ENCODE measurements around the gene TANGO6. TPM values are rescaled to one million over a fixed set of nuclear protein-coding genes. Genes with fewer than 3 reads are reported as not detected.
A peak's percentile ranks its signal among the peaks of the same experiment; 100 is the strongest.

The TANGO6 gene
- polyA plus RNA-seq, 2 of the 4 experiments (the other 2 are of a cell fraction) = 8.1 to 19.5 TPM

DNA sequence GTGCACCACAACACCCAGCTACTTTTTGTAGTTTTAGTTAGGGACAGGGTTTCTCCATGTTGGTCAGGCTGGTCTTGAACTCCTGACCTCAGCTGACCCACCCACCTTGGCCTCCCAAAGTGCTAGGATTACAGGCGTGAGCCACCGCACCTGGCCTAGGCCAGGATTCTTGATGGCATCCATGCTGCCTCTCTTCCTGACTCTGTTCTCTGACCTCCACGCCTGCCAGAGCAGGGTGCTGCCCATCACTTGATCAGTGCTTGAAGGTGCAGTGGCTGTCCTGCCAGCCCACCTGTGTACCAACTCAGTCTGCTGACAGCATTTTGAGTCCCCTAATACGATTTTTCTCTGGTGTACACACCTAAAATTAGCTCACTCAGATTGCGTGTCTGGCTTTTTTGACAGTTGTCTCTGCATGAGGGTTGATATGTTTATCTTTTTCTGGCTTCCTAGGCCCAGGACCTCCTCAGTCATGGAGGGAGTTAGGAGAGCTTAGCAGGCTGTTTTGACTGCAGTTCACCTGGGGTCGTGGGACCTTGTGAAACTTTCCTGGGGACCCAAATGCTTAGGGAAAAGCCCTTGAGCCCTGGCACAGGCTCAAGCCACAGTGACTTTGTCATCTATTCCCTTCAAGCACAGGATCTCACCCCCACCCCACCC lies 268.0 kb downstream of the TANGO6 start:
- ChIA-PET POLR2A (no interaction called here), CTCF (interaction anchor here (0.6 to 24.8 kb wide), 12 partner anchors 10 to 268 kb away, joined by 3 to 503 read pairs (median 6); partner anchors contain the start of gene TANGO6)
- 81% methylated on average over 6 of the region's 6 CpGs for whole genome bisulfite sequencing (ENCODE audit: missing lambda C conversion rate)
- Histone ChIP-seq H3K9me3 (no peaks in the 10 kb centered on the region), H3K27ac (no peak overlapping the region), H3K4me3 (no peak overlapping the region), H3K4me1 (peaks cover 18% of the 10 kb centered on the region), H3K4me2 (no peak overlapping the region)
- TF ChIP-seq EHMT2 (IDR thresholded peaks at IDR 0.05; ENCODE audit: low read depth) (no peak), POLR2AphosphoS2 (conservative IDR thresholded peaks at IDR 0.05; ENCODE audit: low read length) (no peak), CBX8 (IDR thresholded peaks at IDR 0.05) (no peak), EP300 (IDR thresholded peaks at IDR 0.05) (no peak), TFCP2L1 (CRISPR knock-in tag; IDR thresholded peaks at IDR 0.05) (no peak), MAX (IDR thresholded peaks at IDR 0.05) (no peak), MYC (IDR thresholded peaks at IDR 0.05; ENCODE audit: borderline replicate concordance, low read length) (no peak)
- TF ChIP-seq, protein P1, sequence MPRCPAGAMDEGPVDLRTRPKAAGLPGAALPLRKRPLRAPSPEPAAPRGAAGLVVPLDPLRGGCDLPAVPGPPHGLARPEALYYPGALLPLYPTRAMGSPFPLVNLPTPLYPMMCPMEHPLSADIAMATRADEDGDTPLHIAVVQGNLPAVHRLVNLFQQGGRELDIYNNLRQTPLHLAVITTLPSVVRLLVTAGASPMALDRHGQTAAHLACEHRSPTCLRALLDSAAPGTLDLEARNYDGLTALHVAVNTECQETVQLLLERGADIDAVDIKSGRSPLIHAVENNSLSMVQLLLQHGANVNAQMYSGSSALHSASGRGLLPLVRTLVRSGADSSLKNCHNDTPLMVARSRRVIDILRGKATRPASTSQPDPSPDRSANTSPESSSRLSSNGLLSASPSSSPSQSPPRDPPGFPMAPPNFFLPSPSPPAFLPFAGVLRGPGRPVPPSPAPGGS (IDR thresholded peaks at IDR 0.05) = no peak
- ATAC-seq = no peak
- DNase-seq (ENCODE audit: low read depth in 1 of 2, low spot score in 1 of 2) = no peak
- FAIRE-seq = no peak

- Histone ChIP-seq H3K9me3 (no peaks in the 10 kb centered on the region), H3K27ac (peak overlapping the region in 1 of 2 experiments; percentile 17; a peak in 1 of 6 replicates), H3K4me2 (no peak overlapping the region), H3K4me3 (no peak overlapping the region), H3K4me1 (peaks cover 18% of the 10 kb centered on the region)
- POLR2A ChIA-PET = no interaction called here
- DNase-seq (ENCODE audit: low read depth in 1 of 2, low spot score in 1 of 2) = no peak
- WGBS (ENCODE audit: missing lambda C conversion rate) = 89% methylated on average over 5 of the region's 5 CpGs
- no peak for ATAC-seq
- no peak for FAIRE-seq
- CTCF ChIA-PET = interaction anchor here (0.7 to 24.8 kb wide), 14 partner anchors 12 to 268 kb away, joined by 3 to 503 read pairs (median 6); partner anchors contain the start of gene TANGO6
- TF ChIP-seq CBX8 (IDR thresholded peaks at IDR 0.05) = no peak
- TF ChIP-seq EP300 (IDR thresholded peaks at IDR 0.05) = no peak
- TF ChIP-seq CTCF (IDR thresholded peaks at IDR 0.05) = no peak
- no peak for TF ChIP-seq ESRRA (IDR thresholded peaks at IDR 0.05; ENCODE audit: borderline replicate concordance, low read length)
- TF ChIP-seq, protein P2, sequence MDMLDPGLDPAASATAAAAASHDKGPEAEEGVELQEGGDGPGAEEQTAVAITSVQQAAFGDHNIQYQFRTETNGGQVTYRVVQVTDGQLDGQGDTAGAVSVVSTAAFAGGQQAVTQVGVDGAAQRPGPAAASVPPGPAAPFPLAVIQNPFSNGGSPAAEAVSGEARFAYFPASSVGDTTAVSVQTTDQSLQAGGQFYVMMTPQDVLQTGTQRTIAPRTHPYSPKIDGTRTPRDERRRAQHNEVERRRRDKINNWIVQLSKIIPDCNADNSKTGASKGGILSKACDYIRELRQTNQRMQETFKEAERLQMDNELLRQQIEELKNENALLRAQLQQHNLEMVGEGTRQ (IDR thresholded peaks at IDR 0.05) = no peak
- no peak for TF ChIP-seq BHLHE40 (IDR thresholded peaks at IDR 0.05; ENCODE audit: low read depth, low read length)
- TF ChIP-seq EHMT2 (IDR thresholded peaks at IDR 0.05; ENCODE audit: low read depth) = no peak
- TF ChIP-seq EHF (CRISPR knock-in tag; IDR thresholded peaks at IDR 0.05) = no peak
- TF ChIP-seq, protein P3, sequence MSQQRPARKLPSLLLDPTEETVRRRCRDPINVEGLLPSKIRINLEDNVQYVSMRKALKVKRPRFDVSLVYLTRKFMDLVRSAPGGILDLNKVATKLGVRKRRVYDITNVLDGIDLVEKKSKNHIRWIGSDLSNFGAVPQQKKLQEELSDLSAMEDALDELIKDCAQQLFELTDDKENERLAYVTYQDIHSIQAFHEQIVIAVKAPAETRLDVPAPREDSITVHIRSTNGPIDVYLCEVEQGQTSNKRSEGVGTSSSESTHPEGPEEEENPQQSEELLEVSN (IDR thresholded peaks at IDR 0.05; ENCODE audit: borderline replicate concordance, low read depth) = no peak
- TF ChIP-seq NFE2L2 (conservative IDR thresholded peaks at IDR 0.05; ENCODE audit: low read length) = no peak
- no peak for TF ChIP-seq FOSB (CRISPR knock-in tag; IDR thresholded peaks at IDR 0.05)
- no peak for TF ChIP-seq TFCP2L1 (CRISPR knock-in tag; IDR thresholded peaks at IDR 0.05)
- no peak for TF ChIP-seq NR3C1 (IDR thresholded peaks at IDR 0.05)
- no peak for TF ChIP-seq SMC3 (IDR thresholded peaks at IDR 0.05)
- no peak for TF ChIP-seq RNF2 (IDR thresholded peaks at IDR 0.05; ENCODE audit: borderline replicate concordance, low read depth)
- no peak for TF ChIP-seq NPAS2 (CRISPR knock-in tag; IDR thresholded peaks at IDR 0.05; ENCODE audit: borderline replicate concordance)
- no peak for TF ChIP-seq HES2 (IDR thresholded peaks at IDR 0.05)
- TF ChIP-seq POLR2A (IDR thresholded peaks at IDR 0.05; ENCODE audit: low read length) = no peak
- no peak for TF ChIP-seq PHF8 (IDR thresholded peaks at IDR 0.05; ENCODE audit: borderline replicate concordance, low read depth)
- TF ChIP-seq MAZ (IDR thresholded peaks at IDR 0.05; ENCODE audit: borderline replicate concordance, low read depth, low read length) = no peak
Observed at GRCh38 chr16:69111876-69112230, 268.5 kb downstream of the TANGO6 start.
